GM19452 (cell line): ENCODE measurements around the gene SYT2.
"Not testable (repeated sequence)": the region's sequence is repeated elsewhere in the genome, so short reads cannot be mapped to it uniquely, and the experiment has no call there.

Experiments used
- ATAC-seq: cut with Tn5 transposase; IDR thresholded peaks from one replicate; pipeline ENCODE4 v1.9.1; 2021; ENCODE audit not compliant: unreplicated experiment

SYT2 gene

GRCh38 chr1:202644219-202645096 lies 65.8 kb downstream of the SYT2 start:
- no peak for ATAC-seq

GRCh38 chr1:202643397-202644218 lies 66.6 kb downstream of the SYT2 start:
- no peak for ATAC-seq

- no peak for ATAC-seq
Measured at GRCh38 chr1:202642619-202643291, 67.5 kb downstream of the SYT2 start.

- no peak for ATAC-seq
Measured at GRCh38 chr1:202642212-202642611, 68.0 kb downstream of the SYT2 start.

GRCh38 chr1:202639500-202639899 lies 70.8 kb downstream of the SYT2 start:
- no peak for ATAC-seq

GRCh38 chr1:202638701-202639305 lies 71.5 kb downstream of the SYT2 start:
- ATAC-seq, result not testable (repeated sequence)

- no peak for ATAC-seq
Measured at GRCh38 chr1:202638019-202638700, 72.1 kb downstream of the SYT2 start.

- ATAC-seq, result not testable (repeated sequence)
Measured at GRCh38 chr1:202637321-202638018, 72.8 kb downstream of the SYT2 start.

- not testable (repeated sequence) for ATAC-seq
Measured at GRCh38 chr1:202636171-202636570, 74.1 kb downstream of the SYT2 start.

GRCh38 chr1:202632241-202632640 lies 78.0 kb downstream of the SYT2 start:
- no peak for ATAC-seq

- no peak for ATAC-seq
Measured at GRCh38 chr1:202631076-202631923, 79.0 kb downstream of the SYT2 start.

GRCh38 chr1:202630541-202630940 lies 79.7 kb downstream of the SYT2 start:
- ATAC-seq, result no peak

GRCh38 chr1:202630096-202630495 lies 80.2 kb downstream of the SYT2 start:
- not testable (repeated sequence) for ATAC-seq

- ATAC-seq, result peak; percentile 86
Measured at GRCh38 chr1:202629257-202629811, 80.9 kb downstream of the SYT2 start.

GRCh38 chr1:202628646-202629215 lies 81.5 kb downstream of the SYT2 start:
- ATAC-seq, result no peak

GRCh38 chr1:202627841-202628565 lies 82.3 kb downstream of the SYT2 start:
- ATAC-seq, result no peak

GRCh38 chr1:202627036-202627435 lies 83.2 kb downstream of the SYT2 start:
- ATAC-seq, result not testable (repeated sequence)
